ENCODE measurements around the gene CD300E.

Gene CD300E

GRCh38 chr17:74573169-74573568 is 50.4 kb downstream of the CD300E start:
- no peak for DNase-seq
- Histone ChIP-seq H3K36me3 (no peaks in the 10 kb centered on the region), H3K9me3 (ENCODE audit: severe bottlenecking) (peaks cover 26% of the 10 kb centered on the region), H3K27ac (no peak overlapping the region), H3K27me3 (ENCODE audit: insufficient read depth, low read depth, severe bottlenecking) (peaks cover 96% of the 10 kb centered on the region), H3K4me3 (ENCODE audit: low read depth, low read length) (no peak overlapping the region)
- TF ChIP-seq, protein P1, sequence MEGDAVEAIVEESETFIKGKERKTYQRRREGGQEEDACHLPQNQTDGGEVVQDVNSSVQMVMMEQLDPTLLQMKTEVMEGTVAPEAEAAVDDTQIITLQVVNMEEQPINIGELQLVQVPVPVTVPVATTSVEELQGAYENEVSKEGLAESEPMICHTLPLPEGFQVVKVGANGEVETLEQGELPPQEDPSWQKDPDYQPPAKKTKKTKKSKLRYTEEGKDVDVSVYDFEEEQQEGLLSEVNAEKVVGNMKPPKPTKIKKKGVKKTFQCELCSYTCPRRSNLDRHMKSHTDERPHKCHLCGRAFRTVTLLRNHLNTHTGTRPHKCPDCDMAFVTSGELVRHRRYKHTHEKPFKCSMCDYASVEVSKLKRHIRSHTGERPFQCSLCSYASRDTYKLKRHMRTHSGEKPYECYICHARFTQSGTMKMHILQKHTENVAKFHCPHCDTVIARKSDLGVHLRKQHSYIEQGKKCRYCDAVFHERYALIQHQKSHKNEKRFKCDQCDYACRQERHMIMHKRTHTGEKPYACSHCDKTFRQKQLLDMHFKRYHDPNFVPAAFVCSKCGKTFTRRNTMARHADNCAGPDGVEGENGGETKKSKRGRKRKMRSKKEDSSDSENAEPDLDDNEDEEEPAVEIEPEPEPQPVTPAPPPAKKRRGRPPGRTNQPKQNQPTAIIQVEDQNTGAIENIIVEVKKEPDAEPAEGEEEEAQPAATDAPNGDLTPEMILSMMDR (IDR thresholded peaks at IDR 0.05; ENCODE audit: low read depth, low read length) = peak; percentile 33; the same call in 1 of the 2 replicates

DNA sequence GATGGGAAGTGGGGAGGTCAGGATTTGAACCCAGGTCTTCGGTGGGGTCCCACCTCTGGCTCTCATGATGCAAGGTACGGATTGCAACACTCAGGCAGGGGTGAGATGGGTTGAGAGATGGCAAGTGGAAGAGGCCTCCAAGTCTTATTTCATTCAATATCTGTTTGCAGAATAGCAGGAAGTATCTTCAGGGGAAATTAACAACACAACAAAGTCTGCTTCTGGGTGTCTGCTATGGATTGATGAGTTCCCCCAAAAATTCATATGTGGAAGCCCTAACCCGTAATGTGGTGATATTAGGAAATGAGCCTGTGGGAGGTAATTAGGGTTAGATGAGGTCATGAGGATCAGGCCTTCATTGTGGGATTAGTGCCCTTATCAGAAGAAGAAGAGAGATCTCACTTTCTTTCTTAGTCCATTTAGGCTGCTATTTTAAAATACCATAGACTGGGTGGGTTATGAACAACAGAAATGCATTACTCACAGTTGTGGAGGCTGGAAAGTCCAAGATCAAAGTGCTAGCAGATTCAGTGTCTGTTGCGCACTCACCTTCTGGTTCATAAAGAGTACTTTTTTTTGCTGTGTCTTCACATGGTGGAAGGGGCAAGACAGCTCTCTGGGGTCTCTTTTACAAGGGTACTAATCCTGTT is 51.8 kb downstream of the CD300E start:
- peaks cover 14% of the 10 kb centered on the region for H3K9me3 ChIP-seq (ENCODE audit: severe bottlenecking)
- no peak overlapping the region for H3K4me3 ChIP-seq (ENCODE audit: low read depth, low read length)
- no peaks in the 10 kb centered on the region for H3K36me3 ChIP-seq
- no peak overlapping the region for H3K27ac ChIP-seq
- no peak for DNase-seq
- TF ChIP-seq, protein P1 (IDR thresholded peaks at IDR 0.05; ENCODE audit: low read depth, low read length) = no peak
- peaks cover 94% of the 10 kb centered on the region for H3K27me3 ChIP-seq (ENCODE audit: insufficient read depth, low read depth, severe bottlenecking)

DNA sequence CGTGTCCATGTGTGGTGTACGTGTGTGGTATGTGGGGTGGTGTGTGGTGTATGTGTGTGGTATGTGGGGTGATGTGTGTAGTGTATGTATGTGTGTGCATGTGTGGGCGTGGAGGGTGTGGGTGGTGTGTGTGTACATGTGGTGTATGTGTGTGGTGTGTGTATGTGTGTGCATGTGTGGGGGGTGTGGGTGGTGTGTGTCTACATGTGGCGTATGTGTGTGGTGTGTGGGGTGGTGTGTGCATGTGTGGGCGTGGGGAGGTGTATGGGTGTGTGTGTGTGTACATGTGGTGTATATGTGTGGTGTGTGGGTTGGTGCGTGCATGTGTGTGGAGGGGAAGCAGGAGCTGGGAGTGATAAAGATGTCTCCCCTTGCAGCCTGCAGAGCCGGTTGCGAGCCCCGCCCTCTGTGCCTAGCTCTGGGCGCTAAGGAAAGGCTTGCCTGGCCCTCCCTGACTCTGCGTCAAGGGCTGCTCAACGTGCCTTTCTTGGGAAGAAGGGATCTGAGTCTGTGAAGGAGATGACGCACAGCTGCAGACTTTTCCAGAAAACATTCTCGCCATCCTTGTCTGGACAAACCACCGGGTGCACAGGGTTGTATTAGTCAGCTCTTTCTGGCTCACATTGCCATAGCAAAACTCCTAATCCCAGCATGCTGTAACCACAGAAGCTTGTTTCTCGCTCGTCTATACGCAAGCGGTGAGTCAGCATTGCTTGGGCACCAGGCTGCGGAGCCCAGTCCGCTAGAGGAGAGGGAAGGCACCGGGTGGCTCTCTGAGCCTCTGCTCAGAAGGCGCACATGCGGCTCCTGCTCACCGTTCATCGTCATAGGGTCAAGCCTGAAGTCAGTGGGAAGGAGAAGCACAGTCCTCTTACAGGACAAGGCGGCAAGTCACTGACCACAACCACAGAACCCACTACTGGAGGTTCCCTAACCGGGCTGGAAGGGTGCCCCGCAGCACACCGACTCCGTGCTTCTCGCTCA is 54.2 kb downstream of the CD300E start:
- peaks cover 91% of the 10 kb centered on the region for H3K27me3 ChIP-seq (ENCODE audit: insufficient read depth, low read depth, severe bottlenecking)
- H3K36me3 ChIP-seq = no peaks in the 10 kb centered on the region
- H3K4me3 ChIP-seq (ENCODE audit: low read depth, low read length) = no peak overlapping the region
- peak; percentile 40 for DNase-seq
- H3K27ac ChIP-seq = no peak overlapping the region
- H3K9me3 ChIP-seq (ENCODE audit: severe bottlenecking) = peaks cover 13% of the 10 kb centered on the region
- TF ChIP-seq, protein P1 (IDR thresholded peaks at IDR 0.05; ENCODE audit: low read depth, low read length) = no peak

DNA sequence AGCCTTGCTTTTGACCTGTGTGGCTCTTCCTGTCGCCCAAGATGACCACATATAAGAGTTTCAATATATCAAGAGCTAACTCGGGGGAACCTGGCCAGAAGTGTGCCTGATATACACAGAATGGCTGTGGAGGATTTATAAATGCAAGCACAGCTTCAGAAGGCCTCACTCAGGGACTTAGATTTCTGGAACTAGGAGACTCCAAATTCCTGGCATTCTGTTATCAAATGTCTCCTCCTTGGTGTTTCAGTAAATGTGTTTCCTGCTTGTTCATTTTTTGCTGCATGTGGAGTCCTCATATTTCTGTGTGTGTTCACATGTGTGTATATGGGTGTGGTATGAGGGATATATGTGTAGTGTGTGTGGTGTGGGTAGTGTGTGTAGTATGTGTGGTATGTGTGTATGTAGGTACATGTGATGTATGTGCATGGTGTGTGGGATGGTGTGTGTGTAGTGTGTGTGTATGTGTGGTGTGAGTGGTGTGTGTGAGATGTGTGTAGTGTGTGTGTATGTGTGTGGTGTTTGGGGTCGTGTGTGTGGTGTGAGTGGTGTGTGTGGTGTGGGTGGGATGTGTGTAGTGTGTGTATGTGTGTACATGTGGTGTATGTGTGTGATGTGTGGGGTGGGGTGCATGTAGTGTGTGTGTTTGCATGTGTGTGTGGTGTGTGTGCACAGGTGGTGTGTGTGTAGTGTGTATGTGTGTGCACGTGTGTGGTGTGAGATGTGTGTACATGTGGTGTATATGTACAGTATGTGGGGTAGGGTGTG is 55.2 kb downstream of the CD300E start:
- DNase-seq = no peak
- H3K27me3 ChIP-seq (ENCODE audit: insufficient read depth, low read depth, severe bottlenecking) = peaks cover 95% of the 10 kb centered on the region
- no peak overlapping the region for H3K27ac ChIP-seq
- peaks cover 13% of the 10 kb centered on the region for H3K9me3 ChIP-seq (ENCODE audit: severe bottlenecking)
- TF ChIP-seq, protein P1 (IDR thresholded peaks at IDR 0.05; ENCODE audit: low read depth, low read length) = no peak
- no peaks in the 10 kb centered on the region for H3K36me3 ChIP-seq
- H3K4me3 ChIP-seq (ENCODE audit: low read depth, low read length) = no peak overlapping the region

- Histone ChIP-seq H3K4me3 (ENCODE audit: low read depth, low read length) (no peak within 1 kb of the TSS), H3K36me3 (no peaks in the 10 kb centered on the region), H3K27ac (no peak within 1 kb of the TSS), H3K27me3 (ENCODE audit: insufficient read depth, low read depth, severe bottlenecking) (peaks cover 95% of the 10 kb centered on the region), H3K9me3 (ENCODE audit: severe bottlenecking) (peaks cover 10% of the 10 kb centered on the region)
- DNase-seq = no peak
- TF ChIP-seq, protein P1 (IDR thresholded peaks at IDR 0.05; ENCODE audit: low read depth, low read length) = no peak
These were observed 56.1 kb downstream of the CD300E start, which contains the start of gene CD300H for GRCh38 chr17:74567397-74567796. Gene CD300H, minus strand, starts transcription at chr17:74567509.
